SKM-1 treated with dmso at 0.1 percent for 144 hours (cell line): Measurements from ENCODE around the gene ACE.

Experiments used
- DNase-seq: peaks from one replicate; lab custom pipeline; 2025; ENCODE audit not compliant: unreplicated experiment; lab: John Stamatoyannopoulos, UW

ACE gene

GRCh38 chr17:63514974-63515373 is 38.1 kb downstream of the ACE start:
- no peak for DNase-seq

- DNase-seq, result no peak
These were observed 38.6 kb downstream of the ACE start for GRCh38 chr17:63515426-63515825.

GRCh38 chr17:63516910-63517824 is 40.3 kb downstream of the ACE start:
- DNase-seq, result no peak

GRCh38 chr17:63517825-63518534 is 41.1 kb downstream of the ACE start:
- DNase-seq, result no peak

GRCh38 chr17:63519116-63519881 is 42.4 kb downstream of the ACE start:
- DNase-seq, result no peak

GRCh38 chr17:63519972-63520882 is 43.4 kb downstream of the ACE start:
- DNase-seq, result no peak

GRCh38 chr17:63523253-63523855 is 46.5 kb downstream of the ACE start, which contains the start of gene KCNH6:
KCNH6 (plus strand) TSS chr17:63523358; CDS start chr17:63523414, 56 bp downstream.
- DNase-seq, result no peak

GRCh38 chr17:63524051-63524450 is 47.2 kb downstream of the ACE start:
- no peak for DNase-seq

- no peak for DNase-seq
These were observed 48.5 kb downstream of the ACE start for GRCh38 chr17:63525190-63525946.

- no peak for DNase-seq
These were observed 50.0 kb downstream of the ACE start for GRCh38 chr17:63526861-63527260.

GRCh38 chr17:63528183-63528582 is 51.3 kb downstream of the ACE start:
- DNase-seq, result no peak

- DNase-seq, result no peak
These were observed 53.1 kb downstream of the ACE start for GRCh38 chr17:63529711-63530556.

- DNase-seq, result no peak
These were observed 53.7 kb downstream of the ACE start for GRCh38 chr17:63530557-63531021.

GRCh38 chr17:63531022-63531965 is 54.4 kb downstream of the ACE start:
- no peak for DNase-seq

- no peak for DNase-seq
These were observed 56.7 kb downstream of the ACE start for GRCh38 chr17:63533433-63534077.

GRCh38 chr17:63534078-63534570 is 57.3 kb downstream of the ACE start:
- no peak for DNase-seq
